IPS DF 4.7 (cell line): ENCODE data around the gene ITGB2.

Experiments
- DNase-seq: peaks from one replicate; pipeline ENCODE4 v3.0.0-alpha.2; 2013; ENCODE audit warnings: low spot score; ENCODE audit errors: extremely low read depth

ITGB2 gene

DNA sequence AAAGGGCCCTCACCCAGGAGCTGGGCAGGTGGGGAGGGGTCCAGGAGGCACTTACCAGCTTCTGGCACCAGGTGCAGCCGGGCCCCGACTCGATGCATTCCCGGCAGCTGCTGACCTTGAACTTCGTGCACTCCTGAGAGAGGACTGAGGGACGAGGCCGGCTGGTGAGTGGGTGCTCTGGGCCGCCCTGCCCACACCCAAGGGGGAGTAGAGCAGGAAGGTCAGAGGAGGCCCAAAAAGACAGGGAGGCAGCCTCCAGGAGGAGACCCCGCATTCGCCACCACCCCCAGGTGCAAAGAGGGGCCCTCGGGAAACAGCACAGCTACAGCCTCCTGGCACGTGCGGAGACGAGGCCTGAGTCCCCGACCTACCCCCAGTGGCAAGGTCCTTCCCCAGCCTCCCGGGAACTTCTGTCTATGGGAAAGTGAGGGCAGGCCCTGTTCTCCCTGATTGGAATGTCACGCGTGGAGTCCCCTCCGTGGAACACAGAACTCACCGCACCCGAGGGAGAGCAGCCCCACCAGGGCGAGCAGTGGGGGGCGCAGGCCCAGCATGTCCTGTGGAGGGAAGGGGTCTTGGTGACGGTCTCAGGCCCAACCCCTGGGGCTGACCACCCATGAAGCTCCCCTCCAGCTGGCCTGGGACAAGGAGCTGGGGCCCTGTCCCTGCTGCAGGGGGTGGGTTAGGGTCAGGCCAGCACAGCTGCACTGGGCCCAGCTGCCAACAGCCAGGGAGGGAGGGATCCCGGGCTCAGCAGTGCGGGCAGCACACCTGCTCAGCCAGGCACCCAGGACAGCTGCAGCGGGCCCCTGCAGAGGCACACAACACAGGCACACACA, 10.3 kb downstream of the ITGB2 start:
- no peak for DNase-seq

DNA sequence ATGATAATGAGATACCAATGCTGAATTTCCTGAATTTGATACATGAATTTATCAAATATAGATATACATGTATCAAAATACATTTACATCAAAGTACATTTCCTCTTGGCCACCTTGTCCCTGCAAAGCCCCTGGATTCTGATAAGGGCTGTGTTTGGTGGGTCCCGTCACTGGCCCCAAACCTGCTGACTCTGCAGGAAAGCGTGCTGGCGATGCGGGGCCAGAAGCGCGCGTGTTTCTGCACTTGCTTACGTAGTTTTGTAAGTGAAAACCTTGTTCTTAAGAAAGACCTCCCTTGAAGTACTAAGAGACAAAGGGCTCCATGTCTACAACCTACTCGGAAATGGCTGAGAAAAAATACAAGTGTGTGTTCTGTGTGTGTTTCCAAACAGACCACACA, 11.0 kb downstream of the ITGB2 start:
- no peak for DNase-seq

DNA sequence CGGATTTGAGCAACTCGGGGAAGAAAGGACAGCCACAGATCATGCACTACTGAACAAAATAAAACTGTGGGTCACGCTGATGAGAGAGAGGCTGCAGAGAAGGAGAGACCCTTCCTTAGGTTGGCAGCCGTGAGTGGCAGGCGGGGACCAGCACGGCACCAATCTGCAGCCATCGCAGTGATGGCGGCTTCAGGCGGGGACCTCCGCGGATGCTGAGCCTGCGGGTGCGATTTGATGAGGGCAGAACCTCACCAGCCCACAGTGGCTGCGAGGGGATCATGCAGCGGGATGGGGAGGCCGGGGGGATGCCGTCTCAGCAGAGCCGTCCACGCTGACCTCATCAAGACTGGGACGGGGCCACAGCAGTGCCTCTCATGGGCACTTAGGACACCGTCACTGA, 11.8 kb downstream of the ITGB2 start:
- DNase-seq = no peak

DNA sequence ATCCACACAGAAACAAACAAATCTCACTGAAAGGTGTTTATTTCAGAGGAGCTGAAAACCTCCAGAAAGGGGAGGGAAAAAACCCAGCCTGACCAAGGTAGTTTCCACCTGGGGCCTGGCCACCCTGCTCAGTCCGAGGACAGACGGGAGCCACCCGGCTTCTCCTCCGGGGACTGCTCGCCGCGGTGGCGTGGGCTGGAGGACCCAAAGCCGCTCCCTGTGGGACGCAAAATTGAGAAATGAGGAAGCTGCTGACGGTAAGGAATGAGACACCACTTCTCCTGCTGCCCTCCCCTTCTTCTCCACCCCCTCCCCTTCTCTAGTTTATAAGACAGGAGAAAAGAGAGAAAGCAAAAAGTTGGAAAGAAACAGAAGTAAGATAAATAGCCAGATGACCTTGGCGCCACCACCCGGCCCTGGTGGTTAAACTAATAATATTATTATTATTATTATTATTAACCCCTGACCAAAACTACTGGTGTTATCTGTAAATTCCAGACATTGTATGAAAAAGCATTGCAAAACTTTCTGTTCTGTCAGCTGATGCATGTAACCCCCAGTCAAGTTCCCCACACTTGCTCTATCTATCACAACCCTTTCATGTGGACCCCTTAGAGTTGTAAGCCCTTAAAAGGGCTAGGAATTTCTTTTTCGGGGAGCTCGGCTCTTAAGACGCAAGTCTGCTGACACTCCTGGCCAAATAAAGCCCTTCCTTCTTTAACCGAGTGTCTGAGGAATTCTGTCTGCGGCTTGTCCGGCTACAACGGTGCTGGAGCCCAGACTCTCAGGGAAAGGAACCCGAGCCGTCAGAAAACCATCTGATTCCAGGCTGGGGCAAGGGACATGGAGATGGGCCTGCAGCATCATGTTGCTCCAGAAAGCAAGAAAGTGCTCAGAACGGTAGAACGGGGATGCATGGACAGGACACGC, 12.5 kb downstream of the ITGB2 start:
- no peak for DNase-seq

DNA sequence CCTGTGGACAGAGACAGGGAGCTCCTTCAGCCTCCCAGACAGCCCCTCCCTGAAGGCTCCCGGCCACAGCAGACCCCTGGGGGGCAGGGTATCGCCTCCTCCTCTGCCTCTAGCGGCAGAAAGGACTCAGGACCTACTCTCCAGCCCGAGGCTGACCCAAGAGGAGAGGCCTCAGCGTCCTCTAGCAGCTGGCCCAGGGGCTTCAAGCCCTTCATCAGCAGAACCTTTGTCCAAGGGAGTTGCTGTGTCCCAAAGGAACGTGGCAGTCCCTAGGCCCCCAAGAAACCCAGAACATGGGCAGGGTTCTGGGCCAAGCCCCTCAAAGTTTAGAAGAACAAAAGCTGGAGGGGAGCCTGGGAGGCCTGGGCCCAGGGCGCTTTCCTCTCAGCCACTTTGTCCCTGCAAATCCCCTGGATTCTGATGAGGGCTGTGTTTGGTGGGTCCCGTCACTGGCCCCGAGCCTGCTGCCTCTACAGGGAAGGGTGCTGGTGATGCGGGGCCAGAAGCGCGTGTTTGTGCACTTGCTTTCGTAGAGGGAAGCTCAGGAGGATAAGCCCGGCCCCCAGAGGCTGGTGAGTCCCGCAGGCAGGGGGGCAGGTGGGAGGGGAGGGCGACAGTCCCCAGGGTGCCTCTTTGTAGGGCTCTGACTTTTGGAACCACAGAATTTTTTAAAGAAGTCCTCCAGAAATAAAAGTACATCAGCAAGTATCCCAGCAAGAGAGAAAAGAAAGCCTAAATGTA, 13.3 kb downstream of the ITGB2 start:
- no peak for DNase-seq

DNA sequence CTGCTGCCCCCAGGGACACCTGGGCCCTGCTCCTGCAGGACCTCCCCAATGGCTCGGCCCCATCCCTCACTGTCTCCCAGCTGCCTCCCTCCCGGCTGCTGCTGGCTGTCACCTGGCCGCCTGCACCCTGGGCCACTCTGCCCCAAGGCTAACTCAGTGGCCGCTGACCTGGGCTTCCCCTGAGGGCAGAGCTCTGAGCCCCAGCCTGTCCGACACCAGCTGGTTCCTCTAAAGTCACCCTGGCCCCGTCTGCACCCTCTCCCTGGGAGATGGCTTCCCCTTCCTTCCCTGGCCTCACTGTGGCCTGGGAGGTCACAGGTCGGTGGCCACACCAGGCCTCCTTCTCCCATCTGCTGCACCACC, 15.0 kb downstream of the ITGB2 start:
- no peak for DNase-seq

DNA sequence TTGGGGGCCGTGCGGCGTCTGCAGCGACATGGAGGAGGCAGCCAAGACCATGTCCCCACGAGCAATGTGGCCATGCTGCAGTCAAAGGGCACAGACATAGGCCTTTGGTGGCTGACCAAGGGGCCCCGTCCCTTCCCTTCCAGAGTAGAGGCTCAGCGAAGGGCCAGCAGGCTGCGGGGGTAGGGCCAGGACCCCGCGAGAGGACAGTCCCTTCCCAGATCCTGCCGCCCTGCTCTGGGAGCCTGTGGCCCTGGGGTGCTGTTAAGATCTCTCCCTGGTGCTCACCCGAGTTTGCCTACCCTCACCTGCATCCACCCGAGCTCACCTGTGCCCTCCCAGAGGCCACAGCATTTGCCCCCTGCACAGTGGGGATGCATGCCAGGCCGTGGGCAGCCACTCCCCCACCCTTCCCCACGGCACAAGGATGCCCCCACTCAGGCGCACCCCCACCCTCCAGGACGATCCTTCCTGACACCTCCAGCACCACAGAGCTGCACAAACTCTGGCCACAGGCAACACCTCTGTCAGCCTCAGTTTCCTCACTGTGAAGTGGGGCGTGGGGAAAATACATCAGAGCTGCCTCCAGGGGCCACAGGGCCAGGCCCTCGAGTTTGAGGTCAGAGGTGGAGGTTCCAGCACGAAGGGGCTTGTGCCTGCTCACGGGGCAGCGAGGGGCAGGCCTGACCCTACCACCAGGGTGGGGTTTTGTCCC, 15.5 kb downstream of the ITGB2 start:
- no peak for DNase-seq

DNA sequence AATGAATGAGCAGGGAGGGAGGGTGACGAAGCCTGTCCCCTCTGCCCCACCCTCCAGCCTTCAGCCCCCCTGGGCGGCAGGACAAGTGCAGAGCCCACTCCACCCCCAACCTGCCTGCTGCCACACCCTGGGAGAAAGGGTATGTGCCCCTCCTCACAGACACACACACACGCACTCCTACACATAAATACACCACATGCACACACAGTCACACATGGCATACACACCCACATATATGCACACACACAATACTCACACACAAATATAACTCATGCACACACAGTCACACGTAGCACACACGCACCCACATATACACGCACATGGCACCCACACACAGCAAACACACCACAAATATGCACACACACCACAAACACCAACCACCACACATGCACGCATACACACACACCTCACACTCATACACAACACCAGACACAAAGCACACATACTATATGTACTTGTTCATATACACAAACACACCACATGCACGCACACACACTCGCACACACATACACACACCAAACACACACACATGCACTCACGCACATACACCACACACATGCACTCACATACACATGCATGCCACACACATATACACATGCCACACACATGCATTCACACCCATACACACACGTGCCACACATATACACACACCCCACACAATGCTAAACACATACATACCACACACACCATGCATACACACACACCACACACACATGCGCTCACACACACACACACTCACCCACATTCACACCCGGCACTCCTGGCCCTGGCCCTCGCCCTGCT, 16.4 kb downstream of the ITGB2 start:
- no peak for DNase-seq

DNA sequence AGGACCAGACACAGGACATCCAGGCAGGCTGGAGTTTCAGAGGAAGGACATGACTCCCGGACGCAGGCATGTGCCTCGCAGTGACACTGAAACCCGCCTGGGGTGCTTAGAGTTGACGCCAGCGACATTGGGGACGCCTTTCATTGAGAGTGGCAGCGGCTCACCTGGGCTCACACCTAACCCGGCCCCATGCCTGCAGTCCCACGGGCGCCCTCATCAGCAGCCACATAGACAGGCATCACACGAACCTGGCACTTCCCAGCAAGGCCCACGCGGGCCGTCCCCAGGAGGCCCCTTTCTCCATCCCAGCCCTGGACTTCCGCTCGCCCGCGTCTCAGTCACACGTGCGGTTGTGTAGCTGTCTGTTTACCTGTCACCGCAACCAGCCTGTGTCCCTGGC, 17.0 kb downstream of the ITGB2 start:
- DNase-seq = no peak

DNA sequence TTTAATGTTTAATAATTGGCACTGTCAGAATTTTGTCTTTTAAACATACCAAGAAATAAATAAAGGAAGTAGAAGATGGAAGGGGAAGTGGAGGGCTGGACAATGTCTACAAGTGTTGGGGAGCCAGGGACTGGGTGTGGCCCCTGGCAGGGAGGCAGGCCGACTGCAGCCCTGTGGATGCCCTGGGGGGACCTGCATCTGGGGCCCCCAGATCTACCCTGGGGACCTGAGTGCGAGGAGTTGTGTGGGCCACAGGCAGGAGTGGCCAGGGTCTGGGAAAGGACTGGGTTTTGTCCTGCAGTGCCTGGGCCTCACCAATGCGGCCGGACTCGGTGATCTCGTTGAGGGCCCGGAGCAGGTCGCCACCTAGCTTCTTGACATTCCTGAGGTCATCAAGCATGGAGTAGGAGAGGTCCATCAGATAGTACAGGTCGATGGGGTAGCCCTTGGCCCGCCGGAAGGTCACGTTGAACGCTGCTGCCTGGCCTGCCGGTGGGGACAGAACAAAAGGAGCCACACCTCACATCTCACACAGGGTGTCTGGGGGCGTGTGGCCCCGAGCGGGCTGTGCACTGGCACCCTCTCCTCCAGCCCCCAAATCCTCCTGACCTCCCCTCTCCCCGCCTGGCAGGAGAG, 17.5 kb downstream of the ITGB2 start:
- no peak for DNase-seq

DNA sequence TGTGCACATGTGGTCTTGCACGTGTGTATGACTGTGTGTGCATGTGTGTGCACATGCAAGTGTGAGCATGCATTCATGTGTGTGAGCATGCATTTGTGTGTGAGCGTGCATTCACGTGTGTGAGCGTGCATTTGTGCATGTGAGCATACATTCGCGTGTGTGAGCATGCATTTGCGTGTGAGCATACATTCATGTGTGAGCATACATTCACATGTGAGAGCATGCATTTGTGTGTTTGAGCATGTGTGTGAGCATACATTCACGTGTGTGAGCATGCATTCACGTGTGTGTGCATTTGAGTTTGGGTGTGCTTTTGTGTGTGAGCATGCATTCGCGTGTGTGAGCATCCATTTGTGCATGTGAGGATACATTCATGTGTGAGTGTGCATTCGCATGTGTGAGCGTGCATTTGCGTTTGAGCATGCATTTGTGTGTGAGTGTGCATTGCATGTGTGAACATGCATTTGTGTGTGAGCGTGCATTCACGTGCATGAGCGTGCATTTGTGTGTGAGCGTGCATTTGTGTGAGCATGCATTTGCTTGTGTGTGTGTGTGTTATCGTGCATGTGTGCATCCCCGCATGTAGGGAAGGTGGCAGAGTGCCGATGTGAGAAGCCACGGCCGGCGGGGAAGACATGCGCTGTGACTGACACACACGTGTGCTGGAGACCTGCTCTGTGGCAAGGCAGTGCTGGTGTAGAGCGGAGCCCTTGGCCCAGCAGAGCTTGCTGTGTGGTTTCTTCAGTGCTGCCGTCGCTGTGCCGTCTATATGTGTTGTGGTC, 18.2 kb downstream of the ITGB2 start:
- DNase-seq = no peak

DNA sequence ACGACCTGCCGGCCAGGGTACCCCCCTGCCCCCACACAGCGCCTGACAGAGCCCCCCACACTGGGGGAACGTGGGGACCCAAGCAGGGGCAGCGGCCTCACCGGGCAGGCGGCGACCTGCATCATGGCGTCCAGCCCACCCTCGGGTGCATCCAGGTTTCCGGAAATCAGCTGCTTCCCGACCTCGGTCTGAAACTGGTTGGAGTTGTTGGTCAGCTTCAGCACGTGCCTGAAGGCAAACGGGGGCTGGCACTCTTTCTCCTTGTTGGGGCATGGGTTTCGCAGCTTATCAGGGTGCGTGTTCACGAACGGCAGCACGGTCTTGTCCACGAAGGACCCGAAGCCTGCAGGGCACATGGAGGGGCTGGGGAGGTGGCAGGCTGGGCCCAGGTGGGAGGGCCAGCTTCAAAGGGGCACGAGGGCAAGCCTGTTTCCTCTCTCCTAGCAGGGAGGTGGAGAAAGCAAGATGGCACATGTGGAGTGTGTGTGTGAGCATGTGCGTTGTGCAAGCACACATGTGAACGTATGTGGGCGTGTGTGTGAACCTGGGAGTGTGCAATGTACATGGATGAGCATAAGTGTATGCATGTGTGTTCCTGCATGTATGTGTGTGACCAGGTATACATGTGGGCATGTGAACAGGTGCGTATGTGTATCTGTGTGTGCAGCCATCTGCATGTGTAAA, 19.2 kb downstream of the ITGB2 start:
- DNase-seq = no peak

DNA sequence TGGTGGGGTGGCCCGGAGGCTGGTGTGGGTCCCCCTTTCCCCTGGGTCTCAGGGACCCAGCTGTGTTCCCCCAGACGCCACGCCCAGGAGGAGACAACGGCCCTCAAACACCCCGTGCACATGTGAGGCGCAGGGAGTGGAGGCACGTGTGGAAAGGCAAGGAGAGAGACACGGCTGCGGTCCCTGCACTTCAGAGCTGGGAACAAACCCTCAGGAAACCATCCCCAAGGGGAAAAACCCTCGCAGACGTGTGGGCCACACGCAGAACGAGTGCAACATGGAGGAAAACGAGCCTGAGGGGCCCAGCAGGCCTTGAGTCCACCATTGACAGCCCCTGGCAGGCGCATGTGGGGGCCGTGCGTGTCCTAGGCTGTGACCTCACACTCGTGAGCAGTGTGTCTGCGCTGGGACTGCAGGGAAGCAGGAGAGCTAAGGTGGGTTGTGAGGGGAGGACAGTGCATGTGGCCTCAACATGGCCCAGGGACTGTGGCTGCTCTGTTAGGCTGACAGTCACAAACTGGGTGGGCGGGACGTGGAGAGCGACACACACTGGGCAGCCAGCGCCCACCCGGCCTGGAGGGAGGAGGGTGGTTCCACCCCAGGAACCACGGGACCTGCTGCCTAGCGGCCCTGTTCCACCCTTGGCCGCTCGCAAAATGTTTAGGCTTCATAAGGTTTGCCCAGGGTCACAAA, 20.0 kb downstream of the ITGB2 start:
- DNase-seq = no peak

DNA sequence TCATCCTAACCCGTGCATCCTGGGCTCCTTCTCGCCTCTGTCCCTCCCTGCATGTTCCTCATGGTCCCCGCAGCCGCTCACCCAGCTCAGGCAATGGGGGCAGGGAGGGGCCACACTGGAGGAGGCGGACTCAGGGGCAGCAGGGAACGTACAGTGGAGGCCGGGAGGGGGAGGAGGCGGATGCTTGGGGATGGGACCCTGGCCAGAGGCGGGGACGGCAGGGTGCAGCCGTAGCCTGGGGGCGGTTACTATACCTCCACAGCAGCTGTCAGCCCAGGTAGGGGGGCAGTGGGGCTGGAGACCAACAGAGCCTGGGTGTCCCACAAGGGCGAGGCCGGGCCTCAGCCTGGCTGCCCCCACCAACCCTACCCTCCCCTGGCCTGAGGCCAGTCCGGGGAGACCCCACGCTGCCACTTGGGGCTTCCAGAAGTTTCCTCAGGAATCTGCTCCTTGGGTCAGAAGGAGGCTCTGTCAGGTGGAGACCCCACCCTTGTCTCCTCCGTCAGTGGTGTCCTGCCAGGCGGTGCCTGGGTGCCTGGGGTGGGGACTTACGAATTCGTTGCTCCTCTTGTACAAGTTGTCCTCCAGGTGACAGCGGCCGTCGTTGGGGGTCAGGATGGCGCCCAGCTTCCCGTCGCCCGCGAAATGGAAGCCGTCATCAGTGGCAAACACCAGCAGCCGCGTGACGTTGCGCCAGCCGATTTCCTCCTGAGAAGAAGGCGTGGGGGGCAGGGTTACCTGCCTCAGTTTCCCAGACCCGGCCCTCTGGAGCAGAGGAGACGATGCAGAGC, 20.7 kb downstream of the ITGB2 start:
- DNase-seq = no peak

DNA sequence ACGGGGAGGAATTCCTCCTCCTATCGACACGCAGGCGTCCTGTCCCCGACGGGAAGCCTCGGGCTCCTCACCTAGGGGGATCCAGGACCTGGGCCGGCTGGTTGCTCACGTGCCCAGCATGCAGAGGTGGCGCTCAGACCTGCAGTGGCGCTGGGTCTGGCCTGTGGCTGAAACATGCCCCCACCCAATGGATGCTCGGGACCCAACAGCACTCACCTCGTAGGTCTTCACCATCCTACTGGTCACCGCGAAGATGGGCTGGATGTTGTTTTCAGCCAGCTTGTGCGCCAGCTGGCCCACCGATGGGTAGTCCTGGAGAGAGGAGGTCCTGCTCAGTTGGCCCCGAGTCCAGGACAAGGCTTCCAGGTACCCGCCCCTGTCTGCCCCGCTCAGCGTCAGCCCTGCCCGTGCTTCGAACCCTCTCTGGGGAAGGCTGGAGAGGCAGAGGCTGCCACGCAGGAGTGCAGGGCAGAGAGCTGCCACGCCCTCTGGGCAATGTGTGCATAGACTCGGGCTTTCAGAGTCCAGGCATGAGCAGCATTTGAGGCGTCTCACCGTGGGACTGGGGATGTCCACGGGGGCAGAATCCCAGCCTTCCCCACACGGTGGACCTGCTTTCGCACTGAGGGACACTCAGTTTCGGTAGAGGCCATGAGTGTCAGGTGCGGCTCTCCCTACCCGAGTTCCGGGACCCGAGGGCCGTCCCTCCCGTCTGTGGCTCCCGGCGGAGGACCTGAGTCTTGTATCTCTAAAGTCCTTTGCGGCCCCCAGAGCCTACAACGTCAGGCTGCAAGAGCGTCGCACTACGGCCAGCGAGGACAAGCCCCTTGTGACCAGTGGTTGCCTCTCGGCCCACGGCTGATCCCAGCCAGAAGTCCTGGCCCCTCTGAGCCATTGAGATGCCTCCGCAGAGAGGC, 21.6 kb downstream of the ITGB2 start:
- DNase-seq = no peak

DNA sequence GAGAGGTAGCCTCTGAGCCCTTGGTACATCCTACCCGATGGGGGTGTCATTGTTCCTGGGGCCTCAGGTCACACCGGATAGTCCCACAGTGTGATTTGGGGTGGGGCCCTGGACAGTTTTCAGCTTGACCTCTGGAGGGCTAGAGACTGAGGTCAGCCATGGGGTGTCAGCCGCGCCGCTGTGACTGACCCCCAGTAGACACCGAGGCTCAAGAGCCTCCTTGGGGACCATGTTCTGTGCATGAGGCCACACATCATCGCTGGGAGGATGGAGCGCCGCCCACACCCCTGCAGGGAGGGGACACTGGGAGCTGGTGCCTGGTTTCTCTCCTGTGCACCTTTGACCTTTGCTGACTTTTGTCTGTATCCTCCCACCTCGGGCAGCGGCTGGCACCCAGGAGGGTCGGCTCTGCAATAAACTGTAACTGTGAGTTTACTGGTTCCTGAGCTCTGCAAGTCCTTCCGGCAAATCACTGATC, 22.6 kb downstream of the ITGB2 start:
- no peak for DNase-seq
